Measurements from ENCODE around the gene DPYD.

DPYD gene

DNA sequence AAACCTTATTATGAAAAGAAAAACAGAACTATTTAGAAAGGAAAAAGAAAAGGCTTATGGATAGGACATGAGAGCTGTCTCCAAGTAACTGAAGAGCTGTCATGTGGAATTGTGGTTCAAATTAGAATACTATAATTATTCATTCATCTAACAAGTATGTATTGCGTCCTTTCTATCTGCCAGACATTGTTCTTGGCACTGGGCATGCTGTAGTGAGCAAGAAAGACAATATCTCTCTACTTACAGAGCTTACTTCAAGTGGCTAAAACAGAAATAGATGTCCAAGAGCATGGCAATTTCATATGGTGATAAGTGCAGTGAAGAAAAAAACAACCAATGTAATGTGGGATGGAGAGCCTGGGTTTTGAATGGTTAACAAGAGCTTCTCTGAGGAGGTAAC, 413.0 kb downstream of the DPYD start:
- no peak for DNase-seq

DNA sequence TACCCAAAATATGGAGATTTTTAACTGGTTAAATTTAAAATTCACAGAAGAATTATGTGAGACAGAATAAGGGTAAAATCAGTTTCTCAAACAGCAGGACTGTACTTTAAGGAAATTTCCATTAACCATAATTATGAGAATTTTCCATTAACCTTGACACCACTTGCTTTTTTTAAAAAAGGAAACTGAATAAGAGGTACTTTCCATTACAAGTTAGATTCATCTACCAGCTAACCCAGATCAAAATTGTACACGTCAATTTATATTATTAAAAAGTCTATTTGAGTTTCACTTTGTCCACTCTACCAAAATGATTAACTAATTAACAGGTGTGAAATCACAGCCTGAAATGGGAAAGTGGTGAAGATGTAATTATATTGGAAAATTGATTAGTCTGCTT, 414.5 kb downstream of the DPYD start:
- DNase-seq, result no peak

DNA sequence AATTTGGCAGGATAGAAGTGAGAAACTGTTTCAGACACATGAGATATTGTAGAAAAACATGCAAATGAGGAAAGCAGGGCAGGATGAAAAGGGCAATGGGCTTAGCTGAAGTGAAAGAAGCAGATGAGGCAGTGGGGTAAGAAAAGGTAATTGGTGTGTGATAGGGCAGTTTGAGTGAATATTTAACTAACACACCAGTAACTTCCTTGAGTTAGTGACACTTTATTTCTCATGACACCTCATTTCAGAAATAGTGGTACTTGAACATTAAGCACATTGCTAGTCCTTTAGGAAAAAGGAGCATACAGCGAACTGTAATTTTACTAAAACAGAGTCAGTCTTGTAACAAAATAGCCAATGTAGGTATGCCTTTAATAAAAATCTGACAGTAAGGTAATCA, 415.0 kb downstream of the DPYD start:
- DNase-seq, result no peak

DNA sequence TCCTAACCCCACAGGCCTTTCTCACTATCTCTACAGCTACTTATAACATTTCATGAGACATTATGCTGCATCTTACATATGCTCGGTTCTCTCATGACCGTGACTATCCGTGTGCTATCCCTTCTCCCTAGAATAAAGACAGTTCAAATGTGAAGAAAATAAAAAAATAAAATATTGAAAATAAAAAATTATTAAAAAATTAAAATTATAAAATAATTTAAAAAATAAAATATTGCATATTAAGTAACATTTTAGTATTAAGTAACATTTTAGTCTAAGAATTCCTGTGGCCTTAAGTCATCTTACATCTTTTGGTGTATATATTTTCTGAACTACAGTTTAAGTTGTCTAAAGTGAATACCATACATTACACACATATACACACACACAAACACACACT, 415.5 kb downstream of the DPYD start:
- DNase-seq, result no peak

DNA sequence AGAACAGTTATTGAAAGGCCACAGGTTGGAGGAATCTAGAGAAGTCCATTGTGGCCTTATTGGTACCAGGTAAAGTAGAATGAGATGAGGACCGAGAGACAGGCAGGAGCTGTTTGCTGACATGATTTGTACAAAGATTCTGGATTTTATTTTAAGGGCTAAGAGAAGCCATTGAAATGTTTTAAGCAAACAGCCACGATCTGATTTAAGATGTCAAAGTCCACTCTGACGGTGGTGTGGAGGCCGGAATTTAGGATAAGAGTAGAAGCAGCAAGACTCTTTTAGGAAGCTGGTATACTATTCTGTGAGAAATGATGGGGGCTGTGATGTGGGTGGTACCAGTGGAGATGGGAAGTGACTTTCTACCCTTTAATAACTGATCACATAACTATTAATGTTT, 418.5 kb downstream of the DPYD start:
- no peak for DNase-seq

DNA sequence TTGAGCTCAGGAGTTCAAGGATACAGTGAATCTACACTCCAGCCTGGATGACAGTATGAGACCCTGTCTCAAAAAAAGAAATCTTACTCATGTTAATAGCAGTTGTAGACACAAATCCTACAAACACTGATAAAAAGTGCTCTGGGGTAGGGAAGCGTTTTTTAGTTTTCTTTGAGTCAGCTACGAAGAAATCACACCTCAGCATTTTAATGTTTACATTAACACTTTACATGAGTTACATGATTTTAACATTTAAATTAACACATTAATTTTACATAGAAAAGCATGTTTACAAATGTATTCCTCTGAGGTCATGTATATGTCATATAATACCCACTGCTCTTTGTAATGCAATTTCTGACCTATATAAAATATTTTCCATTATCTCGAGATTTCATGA, 419.2 kb downstream of the DPYD start:
- no peak for DNase-seq

DNA sequence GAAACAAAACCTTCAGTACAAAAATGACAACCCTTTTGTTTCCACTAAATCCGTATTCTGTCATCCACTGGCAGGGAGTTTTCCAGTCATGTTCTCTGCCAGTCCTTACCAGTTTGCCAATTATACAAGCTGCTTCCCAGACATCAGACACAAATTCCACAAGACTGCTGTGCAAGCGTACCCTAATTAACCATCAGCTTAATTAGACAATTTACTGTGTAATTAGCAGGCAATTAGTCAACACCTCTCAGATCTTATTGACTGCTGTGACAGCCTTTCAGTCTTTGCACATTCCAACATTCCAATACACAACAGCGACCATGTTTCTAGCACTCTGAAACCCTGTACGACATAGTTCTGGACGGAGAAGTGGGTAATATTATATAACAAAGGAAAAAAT, 420.1 kb downstream of the DPYD start:
- DNase-seq, result no peak

DNA sequence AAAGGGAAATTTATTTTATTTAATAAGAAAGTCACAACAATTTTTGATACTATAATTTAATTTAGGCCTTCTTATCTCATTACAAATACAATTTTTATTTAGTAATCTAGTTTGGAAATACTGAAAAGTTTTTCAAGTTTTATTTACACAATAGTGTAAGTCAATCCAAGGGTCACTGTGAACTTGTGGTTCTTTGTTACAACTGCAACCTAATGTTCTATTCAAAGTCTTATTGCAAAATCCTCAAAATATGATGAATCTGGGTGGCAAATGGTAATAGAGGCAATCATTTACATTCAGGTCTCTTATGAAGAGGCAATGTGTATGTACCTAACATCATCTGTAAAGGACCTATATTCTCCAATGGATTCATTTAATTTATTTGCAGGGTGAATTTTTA, 421.2 kb downstream of the DPYD start:
- DNase-seq, result no peak

DNA sequence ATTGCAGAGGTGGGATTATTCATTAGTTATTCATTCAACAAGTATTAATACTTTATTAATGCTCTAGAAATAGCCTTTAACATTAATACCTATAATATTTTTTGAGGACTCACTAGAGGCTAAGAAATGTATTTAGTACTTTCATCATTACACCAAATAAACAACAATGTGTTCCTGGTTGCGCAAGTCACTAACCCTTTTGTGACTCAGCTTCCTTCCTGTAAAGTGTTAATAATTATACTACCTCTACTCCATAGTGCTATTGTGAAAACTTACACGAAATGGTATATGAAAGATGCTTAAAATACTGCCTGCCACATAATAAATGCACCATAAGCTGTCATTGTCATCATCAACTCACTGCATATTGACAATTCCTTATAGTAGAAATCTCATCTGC, 431.0 kb downstream of the DPYD start:
- no peak for DNase-seq

DNA sequence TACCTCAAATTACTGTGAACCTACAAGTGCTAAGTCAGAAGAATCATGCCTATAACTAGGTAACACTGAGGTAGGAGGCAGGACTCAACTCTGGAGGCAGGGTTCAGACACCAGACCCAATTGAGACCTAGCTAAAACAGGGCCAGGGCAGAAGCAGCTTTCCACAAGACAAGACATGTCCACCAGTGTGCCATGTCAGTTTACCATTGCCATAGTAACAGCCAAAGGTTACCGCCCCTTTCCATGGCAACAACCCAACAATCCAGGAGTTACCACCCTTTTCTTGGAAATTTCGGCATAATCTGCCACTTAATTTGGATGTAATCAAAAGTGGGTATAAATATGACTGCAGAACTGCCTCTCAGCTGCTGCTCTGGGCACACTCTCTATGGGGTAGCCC, 432.3 kb downstream of the DPYD start:
- no peak for DNase-seq

DNA sequence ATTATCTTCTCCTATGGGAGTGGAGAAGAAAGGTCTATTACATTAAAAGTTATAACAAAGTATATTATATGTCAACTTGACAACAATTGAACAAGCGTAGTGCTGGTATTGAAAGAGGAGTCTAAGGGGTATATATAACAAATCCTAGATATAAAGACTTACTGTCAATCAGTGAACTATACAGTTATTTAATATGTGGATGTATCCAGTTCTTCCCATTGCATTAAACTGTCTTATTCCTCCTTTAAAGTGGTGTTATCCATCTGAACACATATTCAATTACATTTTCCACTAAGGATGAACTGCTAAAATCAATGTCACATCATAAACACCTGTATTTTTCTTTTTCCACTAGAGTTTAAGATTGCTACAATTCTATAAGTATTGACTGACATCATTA, 438.8 kb downstream of the DPYD start:
- no peak for DNase-seq

DNA sequence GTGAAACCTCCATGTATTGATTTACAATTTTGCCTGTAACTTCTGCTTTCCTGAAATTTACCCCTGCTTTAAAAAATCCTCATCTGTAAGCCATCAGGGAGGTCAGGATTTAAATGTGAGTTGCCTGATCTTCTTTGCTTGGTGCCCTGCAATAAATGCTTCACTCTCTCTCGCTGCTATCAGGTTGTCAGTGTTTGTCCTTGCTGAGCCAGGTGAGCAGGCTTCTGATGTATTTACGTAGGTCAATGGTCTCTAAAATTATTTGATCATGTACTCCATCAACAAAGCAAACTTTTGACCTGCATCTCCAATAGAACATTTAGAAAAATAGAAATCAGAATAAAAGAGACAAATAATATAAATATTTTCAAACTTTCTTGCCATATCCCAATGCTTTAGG, 453.4 kb downstream of the DPYD start:
- no peak for DNase-seq

DNA sequence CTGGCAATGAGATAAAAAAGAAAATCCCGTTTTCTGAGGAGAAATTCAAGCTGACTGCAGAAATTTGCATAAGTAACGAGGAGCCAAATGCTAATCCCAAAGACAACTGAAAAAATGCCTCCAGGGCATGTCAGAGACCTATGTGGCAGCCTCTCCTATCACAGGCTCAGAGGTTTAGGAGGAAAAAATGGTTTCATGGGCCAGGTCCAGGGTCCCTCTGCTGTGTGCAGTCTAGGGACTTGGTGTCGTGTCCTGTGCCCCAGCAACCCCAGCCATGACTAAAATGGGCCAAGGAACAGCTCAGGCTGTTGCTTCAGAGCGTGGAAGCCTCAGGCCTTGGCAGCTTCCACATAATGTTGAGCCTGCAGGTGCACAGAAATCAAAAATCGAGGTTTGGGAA, 456.5 kb downstream of the DPYD start:
- no peak for DNase-seq

DNA sequence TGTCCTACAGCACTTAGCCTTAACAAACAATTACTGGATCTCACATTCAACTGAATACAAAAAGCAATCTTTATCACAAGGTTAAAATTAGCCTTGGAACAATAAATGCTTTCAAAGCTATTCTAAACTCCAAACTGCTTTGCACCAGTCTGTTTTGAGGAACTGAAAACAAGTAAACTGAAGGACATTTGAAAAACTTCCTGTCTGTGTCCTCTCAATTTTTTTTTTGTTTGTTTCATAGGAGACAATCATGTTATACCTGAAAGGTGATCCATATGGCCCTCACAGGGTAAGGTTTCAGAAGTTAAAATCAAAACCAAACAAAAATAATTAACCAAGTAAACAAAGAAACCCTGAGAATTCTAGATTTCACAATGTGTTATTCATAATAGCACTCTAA, 459.1 kb downstream of the DPYD start:
- DNase-seq, result no peak

DNA sequence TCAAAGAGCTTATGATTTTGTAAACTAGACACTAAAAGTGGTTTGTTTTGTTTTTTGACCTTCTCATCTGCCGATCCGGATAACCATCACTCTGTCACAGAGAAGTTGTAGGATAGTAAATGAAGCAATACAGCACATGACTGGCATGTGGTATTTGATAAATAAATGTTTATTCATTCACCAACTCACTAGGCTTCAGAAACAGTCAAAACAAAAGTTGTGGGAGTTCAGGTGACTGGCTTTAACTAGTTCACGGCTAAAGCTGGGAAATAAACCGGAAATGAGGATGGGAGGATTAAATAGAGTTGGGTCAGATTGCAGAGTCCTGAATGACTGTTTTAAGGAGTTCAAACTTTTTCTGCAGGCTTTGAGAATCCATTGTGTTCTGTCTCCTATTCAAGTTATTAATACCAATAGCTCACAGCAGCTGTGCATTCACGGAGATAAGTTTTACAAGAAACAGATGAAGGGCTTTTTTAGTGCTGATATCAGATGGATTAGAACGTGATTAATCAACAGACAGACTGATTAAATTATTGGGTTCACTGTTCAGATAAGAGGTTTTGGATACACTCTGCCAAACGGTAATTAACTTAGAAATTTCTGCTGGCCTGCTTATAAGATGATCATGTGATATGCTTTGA, 463.3 kb downstream of the DPYD start:
- DNase-seq, result no peak

DNA sequence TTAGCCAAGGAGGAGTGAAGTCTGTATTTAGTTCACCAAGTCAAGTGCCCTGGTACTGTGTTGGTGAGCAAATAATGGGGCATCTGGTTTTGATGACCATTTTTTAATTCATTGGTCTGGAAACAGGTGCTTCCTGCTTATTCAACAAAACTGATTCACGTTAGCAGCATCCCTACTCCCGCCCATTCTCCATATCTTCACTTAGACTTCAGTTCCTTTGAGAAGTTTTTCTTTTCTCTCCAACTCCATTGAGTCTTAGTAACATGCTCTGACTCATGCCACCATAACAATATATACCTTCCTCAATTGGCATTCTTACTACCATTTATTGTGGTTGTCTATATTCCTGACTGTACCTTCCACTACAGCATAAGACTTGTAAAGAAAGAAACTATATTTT, 468.9 kb downstream of the DPYD start:
- no peak for DNase-seq

DNA sequence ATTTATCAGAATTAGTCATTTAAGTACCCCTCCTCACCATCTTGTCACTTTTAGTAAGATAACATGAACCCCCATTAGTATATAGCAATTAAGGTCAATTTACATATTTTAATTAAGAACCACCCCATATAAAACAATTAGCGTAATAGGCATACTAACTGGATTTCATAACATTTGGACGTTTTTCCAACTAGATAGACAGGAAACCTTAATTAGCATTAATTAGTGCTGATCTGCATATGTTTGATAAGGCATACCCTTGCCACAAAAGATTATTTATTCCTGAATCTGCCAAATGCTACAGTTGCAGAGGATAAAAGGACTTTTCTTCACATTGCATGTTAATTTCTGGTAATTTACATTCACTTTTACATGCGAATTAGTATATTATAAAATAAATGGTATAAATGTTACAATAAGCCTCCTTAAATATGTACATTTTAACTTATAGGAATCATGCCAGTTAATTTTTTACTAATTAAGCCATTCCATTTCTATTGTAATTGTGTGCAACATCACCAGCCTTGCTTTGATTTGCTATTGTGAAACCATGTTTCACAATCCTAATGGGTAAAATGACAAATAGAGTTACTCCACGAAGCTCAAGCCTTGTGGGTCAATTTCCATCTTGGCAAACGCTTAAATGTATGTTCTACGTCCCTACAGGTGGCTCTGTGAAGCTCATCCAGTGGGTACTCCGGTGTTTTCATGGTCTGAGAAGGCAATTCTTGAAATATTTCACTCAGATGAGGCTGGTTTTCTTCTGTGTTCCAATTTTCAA, 469.6 kb downstream of the DPYD start:
- DNase-seq, result no peak

DNA sequence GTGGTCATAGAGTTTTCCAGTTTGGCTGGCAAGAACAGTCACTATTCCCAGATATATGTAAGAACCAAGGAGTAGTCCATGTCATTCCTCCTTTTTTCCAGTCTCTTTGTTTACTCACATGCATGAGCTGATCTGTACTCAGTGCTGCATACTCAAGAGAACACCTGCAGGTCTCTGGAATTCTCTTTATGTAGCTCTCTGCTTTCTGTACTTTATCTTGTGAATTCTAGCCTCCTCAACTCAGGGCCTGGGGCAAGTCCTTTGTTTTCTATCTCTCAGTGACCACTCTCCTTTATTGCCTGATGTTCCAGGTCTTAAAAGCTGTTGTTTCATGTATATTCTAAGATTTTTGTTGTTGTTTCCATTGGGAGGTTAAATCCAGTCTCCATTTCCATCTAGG, 478.9 kb downstream of the DPYD start:
- no peak for DNase-seq

DNA sequence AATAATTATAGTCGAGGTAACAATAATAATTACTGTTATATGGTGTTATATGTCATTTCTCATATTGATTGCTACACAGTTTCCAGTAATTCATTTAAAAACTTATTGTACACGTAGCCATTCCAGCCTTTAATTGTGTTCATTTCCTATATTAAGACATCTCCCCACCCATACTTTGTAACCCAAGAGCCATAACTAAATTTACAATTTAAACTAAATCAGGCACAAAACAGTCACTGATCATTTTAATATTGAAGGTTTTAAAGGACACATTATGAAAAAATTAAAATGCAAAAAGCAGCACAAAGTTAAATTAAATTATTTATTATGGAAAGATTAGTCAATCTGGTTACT, 487.0 kb downstream of the DPYD start:
- no peak for DNase-seq

DNA sequence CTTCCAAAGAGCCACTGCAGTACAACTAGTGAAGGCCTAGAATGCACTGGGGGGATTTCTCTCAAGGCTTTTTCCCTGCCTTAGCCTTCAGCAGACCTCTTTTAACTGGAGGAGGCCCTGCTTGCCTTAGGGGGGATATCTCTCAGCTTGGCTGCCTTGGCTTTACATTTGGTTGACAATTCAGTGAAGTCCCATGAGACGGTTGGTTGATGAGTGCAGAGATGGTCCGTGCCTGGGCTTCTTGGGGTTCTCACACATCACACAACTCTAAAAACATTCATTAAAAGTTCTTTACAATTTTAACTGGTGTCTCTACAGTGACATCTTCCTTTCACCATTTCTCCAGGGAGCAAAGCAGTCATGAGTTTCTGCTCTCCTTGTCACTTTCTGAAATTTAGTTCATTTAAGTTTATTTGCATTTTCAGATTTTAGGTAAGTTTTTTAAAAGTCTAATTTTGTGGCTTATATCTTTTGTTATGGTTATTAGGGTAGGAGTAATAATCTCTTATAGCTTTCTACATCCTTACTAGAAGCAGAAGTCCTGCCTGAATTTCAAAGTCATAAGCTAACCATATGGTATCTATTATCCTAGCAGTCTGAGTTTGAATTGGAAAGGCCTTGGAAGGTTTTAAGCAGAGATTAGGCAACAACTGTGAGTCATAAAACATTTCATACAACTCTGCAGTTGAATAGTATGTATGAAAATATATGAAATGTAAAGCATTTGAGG, 487.6 kb downstream of the DPYD start:
- no peak for DNase-seq

DNA sequence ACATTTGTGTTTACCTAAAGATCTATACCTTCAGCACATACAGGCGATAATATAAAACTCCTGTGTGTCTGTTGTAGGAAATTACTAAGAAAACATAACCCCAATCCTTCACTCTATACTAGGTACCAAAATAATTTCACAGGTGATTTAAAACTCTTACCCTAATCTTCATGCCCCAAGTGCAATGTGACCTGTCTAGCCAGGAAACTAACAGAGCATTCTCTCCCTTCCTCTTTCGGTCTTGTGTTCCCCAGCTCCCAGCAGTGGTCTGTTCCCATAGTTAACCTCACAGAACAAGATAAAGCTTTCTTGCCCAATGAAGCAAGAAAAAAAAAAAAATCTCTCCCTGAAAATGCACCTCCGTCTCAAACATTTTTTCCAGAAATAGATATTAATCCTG, 493.5 kb downstream of the DPYD start:
- DNase-seq, result no peak

DNA sequence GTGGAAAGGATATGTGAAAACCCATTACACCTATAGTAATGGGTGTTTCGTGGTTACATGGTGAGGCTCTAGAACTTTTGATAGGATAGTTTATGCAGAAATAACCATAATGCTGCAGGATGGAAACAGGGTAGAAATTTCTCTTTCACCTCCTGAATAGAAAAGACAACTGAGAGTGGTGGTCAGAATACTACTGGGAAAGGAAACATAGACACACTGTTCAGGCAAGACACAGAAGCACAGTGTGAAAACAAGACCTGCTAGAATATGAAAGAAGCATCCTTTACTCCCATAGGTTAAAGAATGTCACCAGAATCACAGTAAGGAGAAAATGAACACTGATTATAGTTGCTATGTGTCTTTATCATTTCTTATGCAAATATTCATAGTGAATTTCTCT, 496.6 kb downstream of the DPYD start:
- DNase-seq, result no peak

DNA sequence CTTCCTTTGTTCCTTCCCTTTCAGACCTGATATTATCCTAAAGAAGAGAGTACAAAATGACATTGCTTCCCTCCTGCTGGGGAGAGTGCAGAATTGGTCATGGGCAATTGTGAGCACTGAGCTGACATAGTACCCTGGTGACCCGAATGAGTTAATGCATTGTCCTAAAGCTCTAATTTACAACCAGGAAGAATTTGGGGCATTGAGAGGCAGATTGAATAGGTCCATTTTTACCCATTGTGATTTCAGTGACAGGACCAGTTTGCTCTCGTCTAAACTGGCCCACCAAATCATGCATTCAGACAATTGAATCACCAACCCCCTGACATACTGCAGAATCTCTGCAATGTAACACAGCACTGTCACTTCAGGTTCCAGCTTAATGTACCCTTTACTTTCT, 497.4 kb downstream of the DPYD start:
- no peak for DNase-seq

DNA sequence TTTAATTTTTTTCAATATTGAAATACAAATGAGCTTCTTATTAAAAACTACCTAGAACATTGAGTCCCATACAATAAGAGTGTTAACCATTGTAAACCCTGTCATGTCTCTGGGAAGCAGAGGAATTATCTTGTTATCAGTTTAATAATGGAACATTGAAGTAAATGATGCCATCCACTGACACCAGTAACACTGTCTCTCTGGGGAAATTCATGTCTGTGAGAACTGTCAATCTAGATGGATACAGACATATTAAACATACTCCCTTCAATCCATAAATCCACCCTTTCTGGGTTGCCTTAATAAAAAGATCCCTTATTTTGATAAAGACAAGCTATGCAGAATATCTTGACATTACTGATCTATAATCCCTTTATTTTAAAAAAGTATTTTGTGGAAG, 503.2 kb downstream of the DPYD start:
- DNase-seq, result no peak

Data from CD4-positive, alpha-beta T cell treated with Interleukin-12 subunit alpha and Interleukin-12 subunit beta, for 1 hour (primary cell).